HepG2 (cell line): Measurements from ENCODE around the gene PGPEP1. TPM values are rescaled to one million over a fixed set of nuclear protein-coding genes. Genes with fewer than 3 reads are reported as not detected.

Experiments used
- BCLAF1 ChIP-seq: fragments of 450-650 bp; IDR thresholded peaks from 2 replicates; pipeline ENCODE4 v1.6.1; 2017; ENCODE audit warnings: mild to moderate bottlenecking
- DMTF1 ChIP-seq: sonication (generic); formaldehyde crosslinking; IDR thresholded peaks from 2 replicates; pipeline ENCODE4 v1.4.0; 2020; ENCODE audit warnings: mild to moderate bottlenecking, missing genetic modification reagents
- RNF2 ChIP-seq: fragments of 450-650 bp; conservative IDR thresholded peaks from 2 replicates; pipeline ENCODE4 v1.6.1; 2016; ENCODE audit warnings: low read depth
- ZBTB39 ChIP-seq: sonication (generic); formaldehyde crosslinking; IDR thresholded peaks from 2 replicates; pipeline ENCODE4 v1.5.0; 2020; ENCODE audit warnings: missing genetic modification reagents
- ZBTB40 ChIP-seq, 2 experiments: fragments of 450-650 bp in 1 of 2; sonication (generic) in 1 of 2; formaldehyde crosslinking in 1 of 2; IDR thresholded peaks; 2 replicates each; pipeline versions ENCODE4 v1.6.1 to v1.8.0; 2016 to 2022; ENCODE audit warnings: antibody characterized with exemption in 1 of 2, mild to moderate bottlenecking in 1 of 2, missing genetic modification reagents in 1 of 2
- ZBTB44 ChIP-seq: sonication (generic); formaldehyde crosslinking; IDR thresholded peaks from 2 replicates; pipeline ENCODE4 v1.4.0; 2020; ENCODE audit warnings: missing genetic modification reagents
- ZNF256 ChIP-seq: sonication (generic); formaldehyde crosslinking; conservative IDR thresholded peaks from 2 replicates; pipeline ENCODE4 v1.4.0; 2020; ENCODE audit warnings: missing genetic modification reagents
- ZNF468 ChIP-seq: sonication (generic); formaldehyde crosslinking; IDR thresholded peaks from 2 replicates; pipeline ENCODE4 v1.8.0; 2022; ENCODE audit warnings: mild to moderate bottlenecking, moderate library complexity, missing genetic modification reagents
- polyA plus RNA-seq, 8 experiments: library from polyadenylated mRNA; depleted of rRNA in 3 of 8; stranded (reverse) in 7 of 8; unstranded in 1 of 8; fragments of >200 nt; fragmentation: Illumina TruSeq in 4 of 8; extraction: Trizol in 4 of 8; gene quantifications; 2 replicates each; pipeline versions ENCODE4 v1.2.1 to v1.2.3, GENCODE V29; 2011 to 2016; ENCODE audit warnings: low read depth in 4 of 8, missing spikeins in 1 of 8, mixed read lengths in 1 of 8; ENCODE audit not compliant: insufficient read depth in 1 of 8
- total RNA-seq, 5 experiments: library from RNA; depleted of rRNA; stranded (reverse); fragments of >200 nt; fragmentation: Illumina TruSeq; extraction: Trizol; gene quantifications; 2 replicates each; pipeline ENCODE4 v1.2.3, GENCODE V29; 2016; ENCODE audit warnings: low read depth in 1 of 5

PGPEP1 gene
- total and polyA plus RNA-seq, 2 of the 13 experiments (the other 11 are each of a cell fraction or from before 2014, with no cell fraction given) = 53.1 to 56.6 TPM

- TF ChIP-seq ZBTB40 (IDR thresholded peaks at IDR 0.05) = no peak
- peak; percentile 67; the same call in 1 of the 2 replicates for TF ChIP-seq ZBTB40 (CRISPR knock-in tag; IDR thresholded peaks at IDR 0.05)
- TF ChIP-seq ZBTB39 (CRISPR knock-in tag) = no peak
- no peak for TF ChIP-seq ZBTB44 (CRISPR knock-in tag)
- TF ChIP-seq BCLAF1 = no peak
- no peak for TF ChIP-seq DMTF1
- no peak for TF ChIP-seq RNF2
- TF ChIP-seq ZNF256 (CRISPR knock-in tag) = no peak
- no peak for TF ChIP-seq ZNF468 (CRISPR knock-in tag)
Observed at GRCh38 chr19:18379803-18380747, 39.7 kb downstream of the PGPEP1 start (continued).
